DMS79 treated with DMSO at 0.1 percent for 48 hours (cell line): ENCODE measurements around the gene CDK5R1.

Source experiments
- DNase-seq: peaks from one replicate; lab custom pipeline; 2025; lab: John Stamatoyannopoulos, UW

Gene CDK5R1

DNA sequence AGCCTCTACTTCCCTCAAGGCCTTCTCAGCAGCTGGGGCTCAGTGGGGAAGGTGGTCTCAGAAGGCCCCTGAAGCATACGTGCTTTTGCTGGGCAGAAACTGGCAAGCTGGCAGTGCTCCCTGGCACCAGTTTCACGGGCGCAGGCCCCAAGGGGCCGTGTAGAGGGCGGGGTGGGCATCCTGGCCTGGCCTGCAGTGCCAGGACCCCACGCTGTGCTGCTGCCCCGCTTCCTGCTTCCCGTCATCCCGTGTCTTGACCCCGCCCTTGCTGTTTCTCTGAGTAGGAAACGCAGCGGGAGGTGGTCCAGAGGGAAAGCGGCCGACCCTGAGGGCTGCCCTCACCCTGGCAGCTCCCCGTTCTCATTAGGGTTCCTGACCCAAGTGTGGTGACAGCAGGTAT is 6.8 kb downstream of the CDK5R1 start:
- DNase-seq: no peak

DNA sequence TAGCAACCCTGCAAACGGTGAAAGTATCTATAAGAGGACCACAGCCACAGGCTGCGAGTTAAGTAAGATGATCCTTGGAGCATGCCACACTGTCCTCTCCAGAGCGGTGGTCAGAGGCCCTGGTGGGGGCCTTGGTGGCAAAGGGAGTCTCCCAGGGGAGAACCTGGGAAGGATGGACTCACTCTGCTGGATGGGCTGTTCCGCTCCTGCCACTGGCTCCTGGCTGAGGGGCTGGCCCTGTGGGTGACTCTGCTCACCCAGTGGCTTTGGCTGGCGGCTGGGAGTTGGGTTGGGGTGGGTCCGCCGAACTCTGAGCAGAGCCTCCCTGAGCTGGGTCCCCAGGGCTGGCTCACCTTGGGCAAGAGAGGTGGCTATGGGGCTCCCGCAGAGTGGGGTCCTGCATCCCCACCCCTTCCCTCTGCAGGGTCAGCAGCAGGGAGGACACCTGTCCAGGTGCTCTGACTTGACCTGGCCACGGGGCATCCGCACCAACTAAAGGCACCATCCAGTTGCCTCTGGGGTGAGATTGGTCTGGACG is 7.3 kb downstream of the CDK5R1 start:
- no peak for DNase-seq

DNA sequence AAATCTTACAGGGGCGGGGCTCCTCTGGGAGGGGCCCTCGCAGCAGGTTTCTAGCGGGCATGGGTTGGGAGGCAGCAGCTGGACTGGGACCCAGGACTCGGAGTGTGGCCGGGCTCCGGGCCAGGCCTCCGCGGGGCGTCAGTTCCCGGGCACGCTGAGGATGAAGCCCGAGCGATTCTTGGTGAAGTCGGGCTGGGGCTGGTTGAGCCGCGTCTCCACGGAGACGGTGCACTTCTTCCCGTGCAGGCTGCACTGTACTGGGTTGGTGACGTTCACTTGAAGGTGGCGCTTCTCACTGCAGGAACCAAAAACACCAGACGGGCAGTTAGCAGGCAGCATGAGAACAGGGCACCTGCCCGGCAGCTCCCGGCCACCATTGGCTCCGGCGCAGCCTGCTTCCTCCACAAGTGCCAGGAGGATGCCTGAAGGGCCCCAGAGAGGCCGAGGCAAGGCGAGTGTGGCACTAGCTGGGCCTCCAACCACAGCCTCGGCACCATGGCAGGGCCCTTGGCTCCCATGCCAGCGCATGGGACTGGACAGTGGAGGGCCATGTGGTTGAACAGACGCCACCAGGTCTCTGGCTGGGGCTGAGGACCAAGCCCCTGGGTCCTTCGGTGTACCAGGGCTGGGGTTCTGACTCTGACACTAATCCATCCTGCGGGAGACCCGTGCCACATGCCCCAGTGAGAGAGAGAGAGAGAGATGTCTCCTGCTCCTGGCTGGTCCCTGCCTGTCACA is 8.0 kb downstream of the CDK5R1 start:
- DNase-seq: peak; percentile 87

DNA sequence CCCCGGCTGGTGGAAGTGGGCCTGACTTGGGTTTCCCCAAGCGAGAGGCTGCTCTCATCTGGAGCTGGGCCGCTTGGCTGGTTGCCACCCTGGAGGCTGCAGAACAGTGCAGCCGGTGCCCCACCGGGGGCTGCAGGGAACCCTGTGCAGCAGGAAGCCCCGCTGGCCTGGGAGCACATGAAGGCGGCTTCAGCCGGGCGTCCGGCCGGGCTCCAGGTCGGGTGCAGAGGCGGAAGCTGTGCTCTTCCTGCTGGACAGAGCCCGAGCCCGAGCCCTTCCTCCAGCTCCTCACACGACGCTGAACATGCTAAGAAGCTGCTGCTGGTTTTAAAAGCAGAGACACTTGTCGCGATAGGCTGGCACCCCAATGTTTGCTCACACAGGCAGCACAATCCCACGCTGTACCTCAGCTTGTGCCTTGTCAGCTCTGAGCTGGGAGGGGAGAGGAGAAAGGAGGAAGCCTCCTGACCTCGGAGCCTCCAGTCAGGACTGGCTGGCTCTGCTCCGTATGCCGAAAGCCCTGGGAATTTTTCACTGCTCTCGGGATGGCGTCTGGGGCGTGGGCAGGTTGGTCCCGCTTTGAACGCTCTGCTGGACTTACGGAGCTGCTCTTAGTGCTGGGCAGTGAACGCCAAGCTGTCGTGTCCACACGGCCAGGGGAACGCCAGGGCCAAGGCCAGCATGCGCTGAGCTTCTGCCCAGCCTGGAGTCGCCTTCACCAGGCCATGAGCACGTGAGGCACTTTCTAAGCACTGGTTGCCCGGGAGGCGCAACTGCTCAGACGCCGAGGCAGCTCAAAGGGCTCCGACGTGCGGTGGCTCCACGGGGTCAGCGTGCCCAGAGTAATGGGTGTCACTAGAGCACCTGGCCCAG is 8.8 kb downstream of the CDK5R1 start:
- peak; percentile 40 for DNase-seq

DNA sequence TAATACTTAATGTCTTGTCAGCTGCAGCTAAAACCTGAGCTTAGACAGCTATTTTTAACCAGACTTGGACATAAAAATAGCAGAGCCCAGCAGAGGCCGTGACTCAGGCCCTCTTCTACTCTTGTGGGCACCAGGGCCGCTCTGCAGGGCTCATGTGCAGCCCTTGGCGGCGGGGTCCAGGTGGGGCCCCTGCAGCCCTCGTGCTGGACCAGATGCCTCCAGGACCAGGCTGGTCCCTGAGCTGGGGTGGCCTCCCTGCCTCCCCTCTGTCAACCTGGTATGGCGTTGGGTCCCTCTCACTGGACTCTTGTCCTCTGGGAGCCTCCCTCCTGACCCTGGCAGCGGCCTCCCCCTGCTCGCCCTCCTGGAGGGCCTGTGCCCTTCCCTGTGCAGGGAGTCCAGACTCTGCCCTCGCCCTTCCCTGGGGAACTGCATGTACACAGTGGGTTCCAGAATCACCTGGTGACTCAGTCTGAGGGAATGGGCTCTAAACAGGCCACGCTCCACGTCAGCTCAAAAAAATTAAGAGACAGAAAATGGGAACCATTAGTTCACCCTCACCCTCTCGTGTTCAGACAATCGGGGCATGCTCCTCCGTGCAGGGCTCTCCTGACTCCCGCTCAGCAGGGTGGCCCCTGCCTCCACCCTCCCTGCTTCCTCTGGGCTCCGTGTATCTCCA is 9.7 kb downstream of the CDK5R1 start:
- DNase-seq: no peak

DNA sequence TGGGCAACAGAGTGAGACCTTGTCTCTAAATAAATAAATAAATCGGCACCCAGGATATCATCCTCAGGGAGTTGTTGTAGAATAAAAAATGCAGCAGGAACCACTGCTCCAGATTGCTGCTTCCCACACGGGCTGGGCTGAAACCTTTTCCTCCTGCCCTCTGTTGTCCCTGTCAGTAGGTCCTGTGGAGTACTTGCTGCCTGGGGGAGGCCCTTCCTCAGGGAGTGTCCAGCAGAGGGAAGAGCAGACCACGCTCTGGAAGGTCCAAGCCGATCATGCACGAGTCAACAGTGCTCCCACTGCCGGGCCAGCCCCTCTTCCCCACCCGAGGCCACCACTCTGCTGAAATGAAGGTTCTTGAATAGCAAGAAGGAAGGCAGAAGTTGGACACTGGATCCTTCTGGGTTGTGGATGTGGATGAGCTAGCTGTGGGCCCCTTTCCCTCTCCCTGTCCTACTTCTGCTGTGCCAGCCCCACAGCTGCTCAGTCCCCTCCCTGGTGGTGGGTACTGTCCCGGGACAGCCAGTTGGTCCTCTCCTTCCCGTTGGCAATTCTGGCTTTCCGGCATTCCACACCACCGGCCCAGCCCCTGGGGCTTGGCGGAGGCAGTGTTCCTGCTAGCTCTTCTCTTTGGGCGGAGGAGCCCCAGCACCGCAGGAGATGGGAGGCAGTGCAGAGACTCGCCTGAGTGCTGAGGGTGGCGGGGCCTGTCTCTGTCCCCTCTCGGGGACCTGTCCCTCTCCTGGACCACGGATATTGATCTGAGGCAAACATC is 10.8 kb downstream of the CDK5R1 start:
- no peak for DNase-seq

DNA sequence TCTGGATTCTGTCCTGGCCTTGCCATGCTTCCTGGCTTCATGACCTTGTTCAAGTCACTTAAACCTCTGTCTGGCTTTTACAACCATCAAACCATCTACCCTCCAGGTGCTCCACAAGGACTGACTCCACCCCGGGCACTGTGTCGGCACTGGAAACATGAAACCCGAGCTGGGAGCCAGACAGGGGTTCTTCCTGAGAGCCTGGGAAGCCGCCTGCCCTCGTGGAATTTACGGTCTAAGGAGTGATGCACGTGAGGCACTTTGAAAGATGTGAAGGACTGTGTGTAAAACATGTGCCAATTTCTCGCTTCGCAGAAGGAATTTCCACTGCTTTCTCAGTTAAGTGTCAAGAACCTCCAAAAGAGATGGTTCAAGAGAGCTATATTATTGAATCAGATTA is 11.6 kb downstream of the CDK5R1 start:
- peak; percentile 89 for DNase-seq

DNA sequence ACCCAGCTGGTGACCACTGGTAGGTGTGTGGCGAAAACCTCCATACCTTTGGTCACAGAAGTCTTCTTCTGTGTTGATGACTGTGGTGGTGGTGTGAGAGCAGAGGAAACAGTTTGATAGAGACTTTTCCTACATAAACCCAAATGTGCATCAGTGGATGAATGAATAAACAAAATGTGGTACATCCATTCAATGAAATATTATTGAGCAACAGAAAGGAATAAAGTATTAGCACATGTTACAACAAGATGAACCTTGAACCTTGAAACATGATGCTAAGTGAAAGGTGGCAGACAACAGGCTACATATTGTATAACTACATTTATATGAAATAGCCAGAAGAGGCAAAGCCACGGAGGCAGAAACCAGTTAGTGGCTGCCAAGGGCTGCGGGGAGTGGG is 15.2 kb downstream of the CDK5R1 start:
- DNase-seq: no peak

DNA sequence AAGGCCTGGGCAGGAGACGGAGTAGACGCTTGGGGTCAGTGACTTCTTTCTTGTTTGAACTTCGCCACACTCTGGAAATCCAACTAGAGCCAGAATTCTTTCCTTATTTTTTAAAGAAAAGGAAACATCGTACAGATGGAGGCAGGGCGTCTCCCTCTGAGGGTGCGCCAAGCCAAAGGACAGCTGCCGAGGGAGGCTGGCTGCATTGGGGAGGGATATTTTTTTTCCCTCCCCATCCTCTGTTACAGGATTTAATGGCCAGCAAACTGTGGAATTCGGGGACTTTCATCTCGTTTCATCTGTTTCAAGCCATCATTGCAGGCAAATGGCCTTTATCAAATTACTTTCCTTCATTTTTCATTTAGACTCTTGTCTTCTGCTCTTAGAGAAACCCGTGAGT is 15.9 kb downstream of the CDK5R1 start:
- no peak for DNase-seq

DNA sequence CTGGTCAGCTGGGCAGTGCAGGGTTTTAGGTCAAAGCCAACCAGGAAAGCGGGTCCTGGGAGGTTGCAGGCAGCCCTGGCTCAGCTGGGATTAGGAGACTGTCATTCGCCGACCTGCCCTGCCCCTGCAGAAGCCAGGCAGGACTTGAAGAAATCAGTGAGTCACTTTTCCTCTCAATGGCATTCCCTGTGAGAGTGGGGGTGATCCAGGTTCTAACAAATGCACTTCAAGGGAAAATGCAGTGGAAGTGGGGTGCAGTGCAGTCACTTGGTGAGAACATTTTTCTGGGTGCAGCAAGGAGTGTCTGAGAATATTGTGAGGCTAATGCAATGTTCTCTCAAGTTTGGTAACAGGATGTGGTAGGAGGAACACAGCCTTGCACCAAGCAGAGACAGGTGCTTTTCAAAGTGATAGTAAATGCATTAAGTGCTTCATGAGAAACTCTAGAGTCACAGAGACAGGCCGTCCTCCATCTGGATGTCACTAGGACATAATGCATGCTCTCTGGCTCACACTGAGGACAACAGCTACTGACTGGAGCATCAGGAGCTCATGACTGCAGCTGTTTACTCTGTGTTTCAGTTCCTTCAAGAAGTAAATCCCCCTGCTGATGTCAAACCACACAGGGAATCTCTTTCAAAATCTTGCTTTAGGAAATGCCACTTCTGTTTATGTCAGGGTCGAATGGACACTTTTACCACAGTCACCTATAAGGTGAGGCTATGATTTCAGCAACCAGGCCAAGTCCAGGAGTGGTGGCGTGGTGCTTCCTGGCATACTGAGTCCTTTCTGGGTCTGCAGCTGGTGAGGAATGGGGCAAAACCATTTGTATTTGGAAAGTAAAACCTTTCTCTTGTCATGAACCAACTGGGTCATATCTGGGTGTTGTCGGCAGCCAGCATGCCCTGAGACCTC is 16.7 kb downstream of the CDK5R1 start:
- DNase-seq: no peak

DNA sequence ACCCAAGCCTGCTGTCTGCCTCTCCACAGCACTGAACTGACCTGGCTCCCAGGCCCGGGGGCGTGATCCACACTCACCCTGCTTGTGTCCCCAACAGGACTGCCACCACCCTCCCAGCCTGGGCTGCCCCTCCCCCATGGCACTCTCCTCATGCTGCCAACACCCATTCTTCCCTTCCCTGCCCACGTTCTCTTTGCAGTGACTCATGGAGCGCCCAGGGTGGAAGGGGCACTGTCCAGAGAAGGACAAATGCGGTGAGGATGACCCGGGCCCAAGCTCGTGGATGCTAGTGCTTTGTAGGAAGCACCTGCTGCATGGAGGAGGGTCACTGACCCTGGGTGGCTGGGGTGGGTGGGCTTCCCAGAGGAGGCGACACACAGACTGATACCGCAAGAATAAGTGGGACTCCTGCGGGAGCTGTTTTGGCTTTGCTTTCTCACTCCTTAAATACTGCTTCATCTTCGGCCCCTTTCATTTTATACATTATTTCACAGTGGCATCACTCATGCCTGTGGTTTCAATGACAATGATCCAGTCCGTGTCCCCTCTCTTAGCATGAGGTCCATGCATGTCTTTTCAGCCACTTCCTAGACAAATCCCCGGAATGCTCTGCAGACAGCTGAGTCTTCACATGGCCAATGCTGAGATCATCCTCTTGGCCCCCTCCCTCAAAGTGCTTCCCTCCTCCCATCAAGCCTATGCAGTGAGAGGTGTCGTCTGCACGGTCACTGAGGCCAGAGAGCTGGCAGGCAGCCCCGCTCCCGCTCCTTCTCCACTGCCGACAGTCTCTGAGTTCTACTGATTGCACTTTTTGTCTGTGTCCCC is 17.6 kb downstream of the CDK5R1 start:
- no peak for DNase-seq

DNA sequence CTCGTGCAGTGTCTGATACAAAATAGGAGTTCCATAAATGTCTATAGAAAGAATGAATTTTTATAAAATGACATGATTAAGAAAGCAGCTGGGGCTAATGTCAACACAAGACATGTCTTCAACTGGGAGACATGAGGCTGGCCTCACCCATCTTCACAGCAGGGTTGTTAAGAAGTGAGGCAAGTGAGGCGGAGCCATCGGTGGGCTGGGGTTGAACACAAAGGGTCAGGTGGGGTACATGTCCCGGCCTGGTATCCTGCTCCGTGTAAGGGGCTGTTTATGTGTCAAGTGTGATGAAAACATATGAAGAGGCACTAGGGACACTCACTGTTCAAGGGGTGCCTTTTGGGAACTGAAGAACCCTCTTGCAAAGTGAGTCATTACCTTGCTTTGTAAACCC is 22.1 kb downstream of the CDK5R1 start:
- DNase-seq: no peak

DNA sequence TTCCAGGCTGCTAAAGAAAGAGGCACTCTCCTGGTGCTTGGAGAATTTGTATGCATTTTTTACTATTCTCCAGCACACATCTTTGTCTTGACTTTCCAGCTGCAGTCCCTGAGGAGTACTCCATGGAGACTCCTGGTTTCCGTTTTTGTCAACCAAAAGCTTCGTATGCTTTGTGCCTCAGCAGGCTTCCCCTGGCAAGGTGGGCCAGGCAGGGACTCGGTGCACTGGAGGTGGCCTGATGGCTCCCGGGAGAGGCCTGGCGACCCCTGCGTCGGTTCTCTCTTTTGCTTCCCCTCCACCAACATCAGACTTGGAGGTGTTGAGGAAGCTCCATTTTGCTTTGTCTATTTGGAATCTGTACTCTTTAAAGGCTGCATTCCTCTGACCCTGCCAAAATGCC is 23.7 kb downstream of the CDK5R1 start:
- no peak for DNase-seq

DNA sequence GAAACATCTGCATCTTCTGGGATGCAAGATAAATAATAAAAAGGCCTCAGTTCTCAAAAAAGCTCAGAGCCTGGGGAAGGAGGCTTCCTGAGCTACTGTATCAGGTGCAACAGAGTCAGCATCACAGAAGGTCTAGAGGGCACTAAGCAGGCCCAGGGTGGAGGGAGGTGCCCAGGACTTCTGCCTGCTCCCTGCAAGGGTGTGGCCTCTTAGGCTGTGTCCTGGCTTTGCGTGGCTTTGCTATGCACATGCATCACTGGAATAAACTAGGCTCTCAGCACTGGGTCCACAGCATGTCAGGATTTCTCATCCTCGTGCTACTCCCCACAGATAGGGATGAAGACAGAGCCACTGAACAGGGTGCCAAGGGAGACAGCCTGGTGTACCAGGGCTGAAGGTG is 25.5 kb downstream of the CDK5R1 start:
- DNase-seq: no peak

DNA sequence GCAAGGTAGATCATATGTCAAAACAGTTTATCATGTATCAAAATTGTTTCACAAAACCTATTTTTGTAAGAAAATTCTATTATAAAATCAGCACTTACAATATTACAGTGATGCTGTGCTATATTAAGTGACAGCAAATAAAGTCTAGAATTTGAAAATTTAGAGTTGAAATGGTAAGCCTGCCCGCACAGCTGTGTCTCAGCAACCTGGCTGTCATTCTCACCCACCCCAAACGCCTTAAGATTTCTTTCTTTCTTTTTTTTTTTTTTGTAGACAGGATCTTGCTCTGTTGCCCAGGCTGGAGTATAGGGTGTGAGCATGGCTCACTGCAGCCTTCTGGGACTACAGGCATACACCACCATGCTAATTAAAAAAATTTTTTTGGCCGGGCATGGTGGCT is 26.8 kb downstream of the CDK5R1 start:
- DNase-seq: no peak

DNA sequence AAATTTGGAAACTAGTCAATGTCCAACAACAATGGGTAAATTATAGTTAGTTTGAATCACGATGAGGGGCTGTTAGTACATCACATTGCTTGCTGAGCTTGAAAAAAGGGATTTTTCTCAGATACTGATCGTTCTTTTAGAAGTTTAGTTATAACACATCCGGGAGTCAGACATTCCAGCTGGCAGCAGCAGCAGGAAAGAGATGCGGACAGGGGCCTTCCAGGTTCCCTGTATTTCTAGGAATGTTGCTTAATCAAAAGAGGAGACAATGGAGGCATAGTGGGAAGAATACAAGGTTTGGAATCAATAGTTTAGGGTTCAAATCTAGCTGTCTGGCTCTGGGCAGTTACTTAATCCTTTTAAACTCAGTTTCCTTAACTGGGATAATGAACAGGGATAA is 27.8 kb downstream of the CDK5R1 start:
- DNase-seq: no peak

DNA sequence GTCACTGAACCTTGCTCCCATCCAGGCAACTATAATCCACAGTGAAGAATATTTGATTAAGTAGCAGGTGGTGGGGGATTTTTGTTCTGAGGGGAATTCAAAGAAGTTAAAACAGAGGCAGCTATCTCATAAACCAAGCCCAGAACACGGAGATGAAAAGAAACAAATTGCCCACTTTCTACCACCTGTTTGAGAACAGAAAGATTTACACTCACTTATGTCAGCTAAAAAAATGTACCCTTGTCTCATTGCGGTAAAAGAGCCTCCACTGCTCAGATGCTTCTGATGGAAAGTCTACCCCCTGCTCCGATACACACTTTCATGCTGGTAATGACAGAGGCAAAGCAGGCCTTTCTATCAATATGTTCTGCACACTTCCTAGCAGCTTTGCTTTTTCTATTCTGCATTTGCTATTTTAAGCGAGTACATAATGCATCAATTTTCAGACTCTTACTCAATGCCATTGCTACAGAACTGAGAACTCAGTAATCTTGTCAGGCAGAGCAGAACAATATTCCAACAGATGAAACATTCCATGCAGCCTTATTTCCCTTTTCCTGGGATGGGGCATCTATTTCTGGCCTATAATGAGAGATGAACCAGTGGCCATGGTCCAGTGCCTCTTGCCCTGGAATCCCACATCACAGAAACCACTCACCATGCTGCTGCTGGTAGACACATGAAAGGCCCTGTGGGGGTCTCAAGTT is 29.0 kb downstream of the CDK5R1 start:
- DNase-seq: peak; percentile 51

DNA sequence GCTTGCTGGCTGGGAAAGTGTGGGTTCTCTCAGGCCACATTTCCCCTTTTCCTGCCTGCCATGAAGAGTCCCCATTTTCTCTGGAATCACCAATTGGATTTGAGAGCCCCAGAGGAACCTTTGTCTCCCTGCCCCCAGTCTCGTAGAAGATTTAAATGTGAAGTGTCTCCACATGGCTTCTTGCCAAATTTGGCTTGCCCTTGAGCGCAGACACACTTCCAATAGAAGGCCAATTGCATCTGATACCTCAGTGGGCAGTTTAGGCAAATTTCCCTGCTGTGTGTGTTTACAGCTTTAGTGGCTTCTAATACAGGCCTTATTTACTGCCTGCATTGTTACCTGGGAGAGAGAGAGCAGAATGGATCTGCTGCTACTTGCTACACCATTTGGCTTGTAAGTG is 29.7 kb downstream of the CDK5R1 start:
- DNase-seq: peak; percentile 86
